Stimulated activated CD4-positive, alpha-beta T cell treated with anti-CD3 and anti-CD28 coated beads, Interleukin-1b, Interleukin-23, amount 100 ng/mL, for 48 hours (primary cell): ENCODE measurements around the gene GPR22.

Experiments
- DNase-seq: peaks from one replicate; pipeline ENCODE4 v3.0.0-alpha.2; 2020

GPR22 gene

GRCh38 chr7:107480932-107481331 lies 11.1 kb downstream of the GPR22 start:
- no peak for DNase-seq

DNA sequence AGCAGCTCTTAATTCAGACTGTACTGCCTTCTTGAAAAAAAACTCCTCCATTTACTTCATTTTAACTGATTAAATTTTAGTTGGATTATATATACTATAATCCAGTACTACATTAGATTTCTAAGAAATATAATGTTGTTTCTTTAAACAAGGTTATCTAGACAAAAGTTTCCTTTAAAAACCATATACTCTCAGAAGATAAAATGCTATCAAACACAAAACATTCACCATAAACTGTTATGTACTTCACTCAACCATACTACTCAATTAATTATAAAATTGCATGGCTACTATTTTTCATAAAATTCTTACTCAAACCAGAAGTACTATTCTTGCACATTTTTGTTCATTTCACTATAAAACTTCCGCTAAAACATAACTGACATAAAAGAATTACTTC lies 12.7 kb downstream of the GPR22 start:
- DNase-seq: no peak

DNA sequence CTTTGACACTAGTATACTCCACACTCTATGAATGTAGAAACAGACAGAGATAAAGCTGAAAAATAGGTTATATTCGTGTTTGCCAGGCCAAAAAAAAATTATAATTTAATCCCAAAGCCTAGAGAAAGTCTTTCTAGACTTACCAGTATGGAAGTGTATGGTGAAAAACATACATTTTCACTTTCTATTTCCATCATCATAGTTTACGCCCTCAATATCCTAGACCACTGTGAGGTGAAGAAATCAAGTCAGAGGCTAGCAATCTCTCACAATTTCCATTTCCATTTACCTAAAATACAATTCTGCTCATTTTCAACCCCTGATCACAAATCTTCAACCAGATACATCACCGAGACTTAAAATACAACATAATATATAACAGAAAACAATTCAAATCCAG lies 16.2 kb downstream of the GPR22 start:
- DNase-seq: no peak

- DNase-seq: no peak
Observed at GRCh38 chr7:107492875-107493274, 23.0 kb downstream of the GPR22 start.

DNA sequence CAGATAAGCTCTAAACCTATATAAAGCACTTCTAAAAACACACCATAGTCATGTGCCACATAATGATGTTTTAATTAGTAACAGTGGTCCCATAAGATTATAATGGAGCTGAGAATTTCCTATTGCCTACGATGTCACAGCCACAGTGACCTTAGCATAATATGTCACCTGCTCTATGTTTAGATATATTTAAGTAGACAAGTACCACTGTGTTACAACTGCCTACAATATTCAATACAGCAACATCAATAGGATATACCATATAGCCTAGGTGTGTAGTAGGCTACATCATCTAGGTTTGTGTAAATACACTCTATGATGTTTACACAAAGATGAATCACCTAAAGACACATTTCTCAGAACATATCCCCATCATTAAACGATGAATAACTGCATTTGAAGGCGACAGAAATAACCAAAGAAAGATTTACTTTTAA lies 24.5 kb downstream of the GPR22 start:
- DNase-seq: no peak

DNA sequence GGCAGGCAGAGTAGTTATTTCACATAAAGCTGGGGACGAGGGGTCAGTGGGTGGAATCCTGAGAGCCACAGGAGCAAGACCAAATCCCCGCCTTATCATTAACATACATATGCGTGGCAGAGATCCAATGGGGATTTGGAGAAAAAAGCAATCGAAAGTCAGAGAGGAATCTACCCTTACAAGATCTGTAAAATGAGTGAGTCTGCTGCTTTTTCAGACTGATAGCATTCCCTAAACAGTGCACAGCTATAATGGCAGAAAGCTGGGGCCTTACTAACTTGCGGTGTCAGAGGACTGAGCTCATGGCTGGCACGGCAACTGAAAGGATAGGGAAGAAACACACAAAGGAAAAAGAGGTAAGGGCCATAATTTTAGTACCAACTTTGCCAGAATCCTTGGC lies 25.0 kb downstream of the GPR22 start:
- DNase-seq: no peak

DNA sequence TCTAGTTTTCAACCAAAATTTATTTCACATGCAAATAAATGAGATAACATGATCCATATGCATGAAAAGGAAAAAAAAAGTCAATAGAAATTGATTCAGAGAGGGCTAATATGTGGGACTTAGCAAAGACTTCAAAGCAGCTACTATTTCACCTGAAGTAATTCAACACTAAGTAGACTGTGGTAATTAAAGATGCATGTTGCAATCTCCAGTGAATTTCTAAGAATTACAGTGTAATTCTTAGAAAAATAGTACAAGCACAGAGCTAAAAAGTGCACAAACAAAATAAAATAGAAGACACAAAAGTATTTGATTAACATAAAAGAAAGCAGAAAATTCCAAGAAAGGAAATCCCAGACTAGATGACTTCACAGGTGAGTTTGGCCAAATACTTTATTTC lies 25.7 kb downstream of the GPR22 start:
- DNase-seq: no peak

DNA sequence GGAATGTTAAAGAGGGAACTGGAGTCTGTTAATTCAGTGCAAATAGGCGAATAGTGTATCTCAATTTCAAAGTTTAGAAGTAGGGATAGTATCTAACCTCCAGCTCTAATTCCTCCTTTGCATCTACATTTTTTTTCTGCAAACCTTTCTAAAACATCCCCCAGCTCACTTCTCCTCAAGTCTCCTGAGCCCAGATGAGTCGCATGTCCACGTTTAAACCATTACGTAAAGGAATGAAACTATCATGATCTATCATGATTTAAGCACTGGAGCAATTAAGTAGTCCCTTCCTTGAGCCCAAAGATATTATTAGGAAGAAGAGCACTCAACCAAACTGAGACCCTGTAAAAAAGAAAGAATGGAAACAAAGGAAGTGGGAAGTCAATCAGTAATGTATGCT lies 29.9 kb downstream of the GPR22 start:
- DNase-seq: no peak

DNA sequence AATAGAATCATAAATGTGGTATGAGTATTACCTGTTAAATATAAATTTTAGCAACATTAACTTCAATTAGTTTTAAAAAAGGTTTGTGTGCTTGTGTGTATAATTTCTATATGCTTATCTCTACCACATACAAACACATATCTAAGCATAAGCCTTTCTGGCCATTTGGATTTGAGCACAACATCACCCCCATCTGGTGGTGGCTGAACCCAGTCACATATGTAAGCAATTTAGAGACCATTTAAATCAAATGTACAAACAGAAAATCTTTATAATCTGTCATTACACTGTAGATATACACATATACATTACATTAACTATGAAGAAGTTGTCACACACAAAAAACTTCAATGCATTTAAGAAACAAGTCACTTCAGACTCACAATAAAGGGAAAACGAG lies 31.7 kb downstream of the GPR22 start:
- DNase-seq: peak; percentile 8

- DNase-seq: no peak
Observed at GRCh38 chr7:107502154-107502553, 32.3 kb downstream of the GPR22 start.

DNA sequence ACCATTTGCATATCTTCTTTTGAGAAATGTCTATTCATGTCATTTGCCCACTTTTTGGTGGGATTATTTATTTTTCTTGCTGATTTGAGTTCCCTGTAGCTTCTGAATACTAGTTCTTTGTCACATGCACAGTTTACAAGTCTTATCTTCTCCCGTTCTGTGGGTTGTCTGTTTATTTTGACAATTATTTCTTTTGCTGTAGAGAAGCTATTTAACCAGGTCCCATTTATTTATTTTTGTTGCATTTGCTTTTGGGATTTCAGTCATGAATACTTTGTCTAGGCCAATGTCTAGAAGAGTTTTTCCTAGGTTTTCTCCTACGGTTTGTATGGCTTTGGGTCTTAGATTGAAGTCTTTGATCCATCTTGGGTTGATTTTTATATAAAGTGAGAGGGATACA lies 32.9 kb downstream of the GPR22 start:
- DNase-seq: no peak

GRCh38 chr7:107503687-107504086 lies 33.8 kb downstream of the GPR22 start:
- DNase-seq: no peak

GRCh38 chr7:107505362-107505761 lies 35.5 kb downstream of the GPR22 start:
- no peak for DNase-seq

DNA sequence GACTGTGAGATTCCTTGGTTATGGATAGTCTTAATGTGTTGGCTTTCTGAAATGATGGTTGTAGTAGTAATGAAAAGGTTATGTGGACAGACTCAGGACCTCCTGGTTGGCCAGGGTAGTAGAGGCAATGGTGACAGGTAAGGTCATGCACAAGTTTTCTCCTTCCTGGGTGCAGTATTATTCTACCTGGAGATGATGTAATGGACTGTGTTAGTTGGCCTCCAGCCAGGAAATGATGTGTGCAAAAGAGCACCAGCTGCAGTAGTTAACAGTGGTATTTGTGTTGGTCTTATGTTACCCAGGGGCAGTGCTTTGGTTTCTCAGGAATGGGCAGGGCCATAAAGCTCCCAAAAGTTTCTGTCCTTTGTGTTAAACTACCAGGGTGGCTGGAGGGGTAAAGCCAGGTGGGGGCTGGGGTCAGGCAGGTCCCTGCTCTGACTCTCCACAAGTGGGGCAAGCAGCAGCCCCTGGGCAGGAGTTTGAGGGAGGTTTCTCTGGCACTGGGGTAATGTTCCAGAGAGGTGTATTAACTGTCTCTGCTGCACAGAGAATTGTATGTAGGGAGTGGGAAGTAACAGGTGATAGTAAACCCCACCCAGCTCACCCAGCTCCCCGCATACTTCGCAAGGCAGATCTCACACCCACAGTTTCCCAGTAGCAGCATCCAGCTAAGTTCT lies 36.3 kb downstream of the GPR22 start:
- no peak for DNase-seq

DNA sequence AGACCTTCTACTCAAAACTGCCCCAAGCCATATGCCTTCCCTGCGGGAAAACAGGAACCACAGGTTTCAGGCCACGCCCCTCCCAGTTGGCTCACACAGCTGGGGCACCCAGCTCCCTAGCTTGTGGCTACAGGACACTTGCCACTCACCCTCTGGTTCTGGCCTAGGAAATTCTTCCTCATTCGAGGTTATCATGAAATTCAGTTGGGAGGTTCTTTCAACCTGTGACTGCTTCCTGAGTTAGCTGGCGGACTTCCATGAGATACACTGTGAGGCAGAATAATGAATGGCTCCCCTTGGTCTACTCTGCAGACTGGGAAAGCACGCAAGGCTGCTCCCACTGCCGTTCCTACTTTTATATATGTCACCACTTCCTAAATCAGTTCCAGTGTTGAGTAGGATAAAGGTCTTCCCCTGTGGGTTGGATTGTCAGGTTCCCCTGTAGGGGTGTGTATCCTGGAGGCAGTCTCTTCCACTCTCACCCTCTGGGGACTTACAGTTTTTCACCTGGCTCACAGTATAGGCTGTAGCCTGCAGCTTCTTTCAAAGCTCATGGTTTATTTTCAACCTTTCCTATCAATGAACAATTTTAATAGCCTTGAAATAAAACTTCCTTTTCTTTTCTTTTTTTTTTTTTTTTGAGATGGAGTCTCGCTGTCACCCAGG lies 37.0 kb downstream of the GPR22 start:
- DNase-seq: no peak
